ENCODE results near the gene ANO6. TPM values are rescaled to one million over a fixed set of nuclear protein-coding genes. Genes with fewer than 3 reads are reported as not detected.

ANO6 gene
- total RNA-seq, 1 donor from 2014 or later: 49.0 TPM

DNA sequence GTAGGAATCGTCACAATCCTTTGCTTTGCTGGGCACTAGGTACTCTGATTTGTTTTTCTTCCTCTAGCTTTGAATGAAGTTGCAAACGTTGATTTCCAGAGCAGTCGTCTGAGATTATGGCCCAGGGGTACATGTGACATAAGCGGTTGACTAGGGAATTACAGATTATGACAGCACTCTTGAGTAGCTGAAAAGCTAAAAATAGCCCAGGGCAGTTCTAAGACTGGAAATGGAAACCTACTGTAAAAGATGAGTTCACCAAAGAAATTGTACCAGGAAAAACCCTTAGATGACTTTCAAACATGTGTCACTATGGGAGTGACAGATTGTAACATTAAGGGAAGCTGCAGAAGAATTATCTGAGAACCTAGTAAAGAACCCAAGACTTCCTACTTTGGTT lies 108.5 kb downstream of the ANO6 start:
- Histone ChIP-seq H4K20me1 (ENCODE audit: low read depth) (no peaks in the 10 kb centered on the region), H3K9me3 (ENCODE audit: low read depth) (no peaks in the 10 kb centered on the region), H3K27me3 (no peaks in the 10 kb centered on the region), H3K36me3 (no peaks in the 10 kb centered on the region), H3K4me3 (no peak overlapping the region), H3K79me2 (ENCODE audit: low read depth) (no peaks in the 10 kb centered on the region), H3K9ac (no peak overlapping the region), H3F3A (ENCODE audit: low read depth) (no peaks in the 10 kb centered on the region), H3K4me2 (no peak overlapping the region), H3K4me1 (no peaks in the 10 kb centered on the region), H3K27ac (no peak overlapping the region), H2AFZ (replicated peaks) (no peak overlapping the region)
- Mint-ChIP-seq H3K9me3 (peaks cover 9% of the 10 kb centered on the region), H3K36me3 (peaks cover 4% of the 10 kb centered on the region), H3K27ac (no peak overlapping the region), H3K4me1 (no peaks in the 10 kb centered on the region), H3K27me3 (ENCODE audit: insufficient read depth, low read depth) (no peaks in the 10 kb centered on the region), H3K4me3 (no peak overlapping the region)
- no peak for DNase-seq (ENCODE audit: low spot score)
- TF ChIP-seq EZH2phosphoT487 (IDR thresholded peaks at IDR 0.05) (no peak), EZH2 (IDR thresholded peaks at IDR 0.05) (no peak)
- TF ChIP-seq, protein P1, sequence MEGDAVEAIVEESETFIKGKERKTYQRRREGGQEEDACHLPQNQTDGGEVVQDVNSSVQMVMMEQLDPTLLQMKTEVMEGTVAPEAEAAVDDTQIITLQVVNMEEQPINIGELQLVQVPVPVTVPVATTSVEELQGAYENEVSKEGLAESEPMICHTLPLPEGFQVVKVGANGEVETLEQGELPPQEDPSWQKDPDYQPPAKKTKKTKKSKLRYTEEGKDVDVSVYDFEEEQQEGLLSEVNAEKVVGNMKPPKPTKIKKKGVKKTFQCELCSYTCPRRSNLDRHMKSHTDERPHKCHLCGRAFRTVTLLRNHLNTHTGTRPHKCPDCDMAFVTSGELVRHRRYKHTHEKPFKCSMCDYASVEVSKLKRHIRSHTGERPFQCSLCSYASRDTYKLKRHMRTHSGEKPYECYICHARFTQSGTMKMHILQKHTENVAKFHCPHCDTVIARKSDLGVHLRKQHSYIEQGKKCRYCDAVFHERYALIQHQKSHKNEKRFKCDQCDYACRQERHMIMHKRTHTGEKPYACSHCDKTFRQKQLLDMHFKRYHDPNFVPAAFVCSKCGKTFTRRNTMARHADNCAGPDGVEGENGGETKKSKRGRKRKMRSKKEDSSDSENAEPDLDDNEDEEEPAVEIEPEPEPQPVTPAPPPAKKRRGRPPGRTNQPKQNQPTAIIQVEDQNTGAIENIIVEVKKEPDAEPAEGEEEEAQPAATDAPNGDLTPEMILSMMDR (IDR thresholded peaks at IDR 0.05): no peak

DNA sequence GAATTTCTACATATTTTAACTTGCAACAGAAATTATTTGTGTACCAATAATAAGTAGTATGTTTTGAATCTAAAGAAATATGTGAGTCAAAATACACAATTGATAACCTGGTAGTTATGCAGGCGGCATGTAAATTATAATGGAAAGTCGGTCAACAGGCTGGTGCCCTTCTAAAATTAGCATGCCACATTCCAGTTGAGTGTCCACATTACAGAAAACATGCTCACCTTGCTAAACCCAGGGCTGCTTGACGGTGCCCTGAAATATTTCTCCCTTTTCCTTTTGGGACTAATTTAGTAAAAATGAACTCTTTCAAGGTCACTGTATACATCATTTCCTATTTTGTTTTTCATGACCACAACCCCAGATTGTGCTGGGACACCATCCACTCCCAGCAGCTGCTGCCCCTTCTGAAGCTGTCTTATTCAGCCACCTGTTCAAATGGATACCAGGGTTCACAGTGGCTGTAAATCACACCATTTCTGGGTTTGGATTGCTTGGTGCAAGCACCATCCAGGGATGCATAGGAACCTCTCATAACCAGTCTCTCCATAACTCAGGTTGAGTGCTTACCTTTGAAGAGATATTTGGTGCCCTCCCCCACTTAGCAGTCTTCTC lies 110.6 kb downstream of the ANO6 start:
- TF ChIP-seq, protein P1 (IDR thresholded peaks at IDR 0.05): no peak
- H4K20me1 ChIP-seq (ENCODE audit: low read depth): no peaks in the 10 kb centered on the region
- H3K9ac ChIP-seq: no peak overlapping the region
- no peak overlapping the region for H3K27ac ChIP-seq
- H3K4me2 ChIP-seq: no peak overlapping the region
- DNase-seq (ENCODE audit: low spot score): no peak
- no peaks in the 10 kb centered on the region for H3K27me3 ChIP-seq
- H3K4me3 ChIP-seq: no peak overlapping the region
- H3K79me2 ChIP-seq (ENCODE audit: low read depth): no peaks in the 10 kb centered on the region
- no peaks in the 10 kb centered on the region for H3K36me3 ChIP-seq
- H3K9me3 ChIP-seq (ENCODE audit: low read depth): no peaks in the 10 kb centered on the region
- H2AFZ ChIP-seq (replicated peaks): no peak overlapping the region
- no peaks in the 10 kb centered on the region for H3K4me1 ChIP-seq
- Mint-ChIP-seq H3K9me3 (no peaks in the 10 kb centered on the region), H3K4me1 (no peaks in the 10 kb centered on the region), H3K27ac (no peak overlapping the region), H3K4me3 (no peak overlapping the region), H3K36me3 (no peaks in the 10 kb centered on the region), H3K27me3 (ENCODE audit: insufficient read depth, low read depth) (no peaks in the 10 kb centered on the region)
- no peaks in the 10 kb centered on the region for H3F3A ChIP-seq (ENCODE audit: low read depth)

DNA sequence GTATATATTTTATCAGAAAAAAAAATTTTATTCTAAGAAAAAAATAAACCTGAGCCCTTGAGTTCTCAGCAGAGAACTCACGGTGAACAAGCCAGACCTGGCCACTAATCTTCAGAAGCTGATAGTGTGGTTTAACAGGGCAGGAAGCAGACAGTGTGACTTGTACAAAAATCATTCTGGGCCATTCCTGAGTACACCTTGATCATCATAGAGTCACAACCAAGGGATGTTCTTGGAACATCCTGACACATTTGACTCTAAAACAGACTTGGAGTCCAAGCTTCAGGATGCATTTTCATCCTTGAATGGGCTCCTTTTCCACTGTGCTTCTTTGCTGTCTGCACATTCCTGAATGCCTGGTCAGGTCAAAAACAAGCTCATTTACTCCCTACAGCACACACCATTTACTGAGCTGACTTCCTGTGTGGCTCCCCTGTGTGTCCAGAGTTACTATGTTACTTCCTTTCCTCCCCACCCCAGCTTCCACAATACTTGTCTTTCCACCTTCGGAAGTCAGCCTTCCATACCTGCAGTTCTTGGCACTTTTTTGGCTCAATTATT lies 112.0 kb downstream of the ANO6 start:
- no peaks in the 10 kb centered on the region for H3K9me3 Mint-ChIP-seq
- no peak overlapping the region for H3K27ac Mint-ChIP-seq
- H3K27ac ChIP-seq: no peak overlapping the region

More for the DNA sequence above, 112.0 kb downstream of the ANO6 start:
- H3K4me1 Mint-ChIP-seq: no peaks in the 10 kb centered on the region
- H3K27me3 Mint-ChIP-seq (ENCODE audit: insufficient read depth, low read depth): no peaks in the 10 kb centered on the region
- no peaks in the 10 kb centered on the region for H3K36me3 ChIP-seq
- peaks cover 7% of the 10 kb centered on the region for H3K36me3 Mint-ChIP-seq
- no peak for DNase-seq (ENCODE audit: low spot score)
- H3K4me2 ChIP-seq: no peak overlapping the region
- no peak overlapping the region for H3K9ac ChIP-seq
- H3K27me3 ChIP-seq: no peaks in the 10 kb centered on the region
- no peak overlapping the region for H3K4me3 ChIP-seq
- H3F3A ChIP-seq (ENCODE audit: low read depth): no peaks in the 10 kb centered on the region
- no peaks in the 10 kb centered on the region for H3K4me1 ChIP-seq
- no peaks in the 10 kb centered on the region for H3K9me3 ChIP-seq (ENCODE audit: low read depth)
- H4K20me1 ChIP-seq (ENCODE audit: low read depth): no peaks in the 10 kb centered on the region
- no peak for TF ChIP-seq EZH2phosphoT487 (IDR thresholded peaks at IDR 0.05)
- TF ChIP-seq, protein P1 (IDR thresholded peaks at IDR 0.05): no peak
- no peak for TF ChIP-seq EZH2 (IDR thresholded peaks at IDR 0.05)
- no peak overlapping the region for H3K4me3 Mint-ChIP-seq
- no peaks in the 10 kb centered on the region for H3K79me2 ChIP-seq (ENCODE audit: low read depth)
- no peak overlapping the region for H2AFZ ChIP-seq (replicated peaks)

Data from neural progenitor cell (in vitro differentiated cells).